ENCODE measurements around the gene ZNF593.

Gene ZNF593

DNA sequence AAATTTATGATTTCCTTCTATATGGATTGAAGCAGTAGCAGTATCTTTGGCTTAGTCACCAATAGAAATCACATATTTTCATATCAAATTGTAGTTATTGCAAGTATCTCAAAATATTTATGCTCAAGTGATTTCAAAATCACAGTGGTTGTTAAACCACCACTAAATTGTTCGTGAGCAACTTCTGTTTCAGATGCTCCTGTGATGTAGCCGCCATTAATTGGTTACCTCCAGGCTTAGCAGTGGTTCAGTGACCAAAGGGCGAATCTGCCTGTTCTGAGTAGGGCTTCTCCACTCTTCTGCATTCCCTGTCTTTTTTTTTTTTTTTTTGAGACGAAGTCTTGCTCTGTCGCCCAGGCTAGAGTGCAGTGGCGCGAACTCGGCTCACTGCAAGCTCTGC lies 5.6 kb downstream of the ZNF593 start:
- no peak overlapping the region for H3K4me3 ChIP-seq (ENCODE audit: low read length)
- TF ChIP-seq, protein P1, sequence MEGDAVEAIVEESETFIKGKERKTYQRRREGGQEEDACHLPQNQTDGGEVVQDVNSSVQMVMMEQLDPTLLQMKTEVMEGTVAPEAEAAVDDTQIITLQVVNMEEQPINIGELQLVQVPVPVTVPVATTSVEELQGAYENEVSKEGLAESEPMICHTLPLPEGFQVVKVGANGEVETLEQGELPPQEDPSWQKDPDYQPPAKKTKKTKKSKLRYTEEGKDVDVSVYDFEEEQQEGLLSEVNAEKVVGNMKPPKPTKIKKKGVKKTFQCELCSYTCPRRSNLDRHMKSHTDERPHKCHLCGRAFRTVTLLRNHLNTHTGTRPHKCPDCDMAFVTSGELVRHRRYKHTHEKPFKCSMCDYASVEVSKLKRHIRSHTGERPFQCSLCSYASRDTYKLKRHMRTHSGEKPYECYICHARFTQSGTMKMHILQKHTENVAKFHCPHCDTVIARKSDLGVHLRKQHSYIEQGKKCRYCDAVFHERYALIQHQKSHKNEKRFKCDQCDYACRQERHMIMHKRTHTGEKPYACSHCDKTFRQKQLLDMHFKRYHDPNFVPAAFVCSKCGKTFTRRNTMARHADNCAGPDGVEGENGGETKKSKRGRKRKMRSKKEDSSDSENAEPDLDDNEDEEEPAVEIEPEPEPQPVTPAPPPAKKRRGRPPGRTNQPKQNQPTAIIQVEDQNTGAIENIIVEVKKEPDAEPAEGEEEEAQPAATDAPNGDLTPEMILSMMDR (IDR thresholded peaks at IDR 0.05; ENCODE audit: insufficient read depth, low read depth, low read length, missing control alignments): no peak
- DNase-seq (ENCODE audit: low read depth): no peak

DNA sequence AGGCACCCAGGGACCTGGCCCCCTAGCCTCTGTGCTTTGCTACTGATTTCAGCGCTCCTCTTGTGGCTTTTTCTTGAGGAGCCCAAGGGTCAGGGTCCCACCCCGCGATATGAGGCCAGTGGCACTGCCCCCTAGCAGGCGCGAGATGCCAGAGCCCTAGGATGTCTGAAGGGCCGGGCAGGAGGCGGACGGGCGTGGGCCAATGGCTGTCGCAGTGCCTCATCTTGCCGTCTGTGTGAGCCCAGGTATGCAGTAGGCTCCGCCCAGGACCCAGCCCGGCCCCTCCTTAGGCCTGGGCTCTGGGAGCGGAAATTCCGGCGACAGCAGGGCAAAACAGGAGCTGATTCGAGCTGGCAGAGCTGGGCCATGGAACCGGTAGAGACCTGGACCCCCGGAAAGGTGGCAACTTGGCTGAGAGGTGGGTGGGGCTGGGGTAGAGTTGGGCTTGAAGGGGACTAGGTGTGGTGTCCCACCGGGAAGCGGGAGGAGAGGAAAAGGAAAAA lies 7.5 kb downstream of the ZNF593 start, which contains the start of gene CNKSR1:
Gene CNKSR1 (plus strand): TSS at position 310 of the 503 bp plus-strand sequence. CDS start 57 bp downstream, at position 367.
- H3K4me3 ChIP-seq (ENCODE audit: low read length): peak within 1 kb of the TSS; percentile 55
- DNase-seq (ENCODE audit: low read depth): peak; percentile 91

DNA sequence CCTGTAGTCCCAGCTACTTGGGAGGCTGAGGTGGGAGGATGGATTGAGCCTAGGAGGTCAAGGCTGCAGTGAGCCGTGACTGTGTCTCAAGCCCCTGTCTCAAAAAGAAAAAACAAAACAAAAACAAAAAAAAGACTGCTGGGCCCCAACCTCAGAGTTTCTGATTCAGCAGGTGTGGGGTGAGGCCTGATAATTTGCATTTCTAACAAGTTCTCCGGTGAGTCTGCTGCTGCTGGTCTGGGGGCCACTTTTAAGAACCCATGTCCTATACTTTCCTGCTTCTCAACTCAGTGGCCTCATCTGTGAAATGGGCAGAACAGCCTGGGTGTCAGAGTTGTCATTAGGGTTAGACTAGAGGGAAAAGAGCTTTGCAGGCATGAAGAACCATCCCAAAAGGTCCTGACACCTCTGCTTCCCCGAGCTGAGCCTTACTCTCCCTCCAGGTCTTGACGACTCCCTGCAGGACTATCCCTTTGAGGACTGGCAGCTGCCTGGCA lies 10.3 kb downstream of the ZNF593 start:
- TF ChIP-seq, protein P1 (IDR thresholded peaks at IDR 0.05; ENCODE audit: insufficient read depth, low read depth, low read length, missing control alignments): no peak
- H3K4me3 ChIP-seq (ENCODE audit: low read length): no peak overlapping the region
- no peak for DNase-seq (ENCODE audit: low read depth)

More for the DNA sequence above, 7.5 kb downstream of the ZNF593 start, which contains the start of gene CNKSR1:
- TF ChIP-seq, protein P1 (IDR thresholded peaks at IDR 0.05; ENCODE audit: insufficient read depth, low read depth, low read length, missing control alignments): peak; percentile 24

DNA sequence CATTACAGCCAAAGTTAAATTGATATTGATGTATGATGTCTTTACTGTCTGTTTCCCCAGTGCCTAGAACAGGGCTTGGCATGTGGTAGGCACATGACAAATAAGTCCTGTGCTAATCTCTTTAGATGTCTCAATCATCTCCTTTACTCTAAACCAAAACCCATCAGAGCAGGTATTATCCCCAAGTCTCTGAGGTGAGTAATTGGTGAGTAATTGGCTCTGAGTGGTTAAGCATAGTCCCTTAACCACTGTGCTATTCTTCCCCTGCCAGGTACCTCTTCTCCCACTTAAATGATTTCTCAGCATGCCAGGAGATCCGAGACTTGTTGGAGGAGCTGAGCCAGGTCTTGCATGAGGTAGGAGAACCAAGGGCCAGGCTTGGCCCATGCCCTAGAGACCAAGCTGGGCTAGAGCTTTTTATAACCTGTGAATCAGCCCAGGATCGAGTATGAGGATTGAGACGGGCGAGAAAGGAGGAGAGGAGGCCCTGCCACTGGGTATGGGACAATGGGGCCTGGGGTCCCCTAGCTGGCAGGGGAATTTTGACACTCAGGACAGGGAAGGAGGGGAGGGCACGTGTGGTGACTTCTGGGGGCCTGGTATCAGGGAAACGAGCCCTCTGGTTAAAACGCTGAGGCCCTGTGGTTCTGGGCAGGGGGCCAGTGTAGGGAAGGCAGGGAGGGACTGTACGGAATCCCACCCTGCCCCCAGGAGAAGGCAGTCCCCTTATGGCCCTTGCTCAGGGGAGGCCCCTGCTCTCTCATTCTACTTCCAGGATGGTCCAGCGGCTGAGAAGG lies 12.1 kb downstream of the ZNF593 start:
- peak; percentile 95 for DNase-seq (ENCODE audit: low read depth)
- H3K4me3 ChIP-seq (ENCODE audit: low read length): no peak overlapping the region
- TF ChIP-seq, protein P1 (IDR thresholded peaks at IDR 0.05; ENCODE audit: insufficient read depth, low read depth, low read length, missing control alignments): no peak

DNA sequence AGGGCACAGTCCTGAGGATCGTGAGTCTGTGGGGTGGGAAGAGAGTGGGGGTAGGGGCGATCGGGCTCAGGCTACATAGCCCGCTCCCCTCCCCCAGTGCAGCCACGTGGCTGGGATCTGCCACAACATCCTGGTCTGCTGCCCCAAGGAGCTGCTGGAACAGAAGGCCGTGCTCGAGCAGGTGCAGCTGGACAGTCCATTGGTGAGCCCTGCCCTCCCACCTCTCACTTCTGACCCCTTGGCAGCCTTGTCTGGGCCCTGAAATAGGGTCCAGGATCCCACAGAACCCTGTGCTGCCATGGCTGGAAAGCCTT lies 12.6 kb downstream of the ZNF593 start:
- DNase-seq (ENCODE audit: low read depth): no peak
- TF ChIP-seq, protein P1 (IDR thresholded peaks at IDR 0.05; ENCODE audit: insufficient read depth, low read depth, low read length, missing control alignments): no peak
- no peak overlapping the region for H3K4me3 ChIP-seq (ENCODE audit: low read length)

DNA sequence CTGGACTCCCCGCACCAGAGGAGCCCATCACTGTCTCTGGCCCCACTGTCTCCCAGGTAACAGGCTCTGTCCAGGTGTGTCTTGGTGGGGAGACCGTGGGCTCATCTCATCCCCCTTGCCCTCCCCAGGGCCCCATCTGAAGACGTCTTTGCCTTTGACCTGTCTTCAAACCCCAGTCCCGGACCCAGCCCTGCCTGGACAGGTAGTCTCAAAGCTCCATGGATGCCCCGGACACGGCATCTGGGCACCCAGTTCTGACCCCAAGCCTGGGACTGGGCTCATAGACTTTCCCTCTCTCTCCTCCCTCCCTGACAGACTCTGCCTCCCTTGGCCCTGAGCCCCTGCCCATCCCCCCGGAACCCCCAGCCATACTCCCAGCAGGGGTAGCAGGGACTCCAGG lies 14.4 kb downstream of the ZNF593 start:
- H3K4me3 ChIP-seq (ENCODE audit: low read length): no peak overlapping the region
- DNase-seq (ENCODE audit: low read depth): no peak

More for the DNA sequence above, 14.4 kb downstream of the ZNF593 start:
- TF ChIP-seq, protein P1 (IDR thresholded peaks at IDR 0.05; ENCODE audit: insufficient read depth, low read depth, low read length, missing control alignments): no peak

Data from epithelial cell of esophagus (primary cell).